Astrocyte (in vitro differentiated cells and primary cell): ENCODE results near the gene FAT1. TPM values are rescaled to one million over a fixed set of nuclear protein-coding genes. Genes with fewer than 3 reads are reported as not detected.

ENCODE experiments used
- DNase-seq: peaks from one replicate; pipeline ENCODE4 v3.0.0-alpha.2; 2010; ENCODE audit warnings: low read depth
- FAIRE-seq: peaks from 2 replicates; lab custom pipeline; 2011; peaks lifted over from hg19 to GRCh38; lab: Jason Lieb, UNC
- H2AFZ ChIP-seq: 2 replicates; pipeline ENCODE4 v1.6.0; 2012; ENCODE audit warnings: low read depth, low read length, inconsistent platforms
- H3K27ac ChIP-seq: 2 replicates; pipeline ENCODE4 v1.5.1; 2011; ENCODE audit warnings: low read depth, low read length, inconsistent platforms
- H3K27me3 ChIP-seq: 2 replicates; pipeline ENCODE4 v1.6.0; 2011; ENCODE audit warnings: low read length, inconsistent platforms; ENCODE audit not compliant: insufficient read depth
- H3K36me3 ChIP-seq: 2 replicates; pipeline ENCODE4 v1.5.1; 2011; ENCODE audit warnings: low read length, inconsistent platforms; ENCODE audit not compliant: insufficient read depth
- H3K4me1 ChIP-seq: 2 replicates; pipeline ENCODE4 v1.5.1; 2011; ENCODE audit warnings: low read length, inconsistent platforms; ENCODE audit not compliant: insufficient read depth
- H3K4me2 ChIP-seq: 2 replicates; pipeline ENCODE4 v1.6.0; 2012; ENCODE audit warnings: low read length, inconsistent platforms
- H3K4me3 ChIP-seq: 2 replicates; pipeline ENCODE4 v1.5.1; 2011; ENCODE audit warnings: low read depth, mild to moderate bottlenecking, low read length, inconsistent platforms; ENCODE audit not compliant: insufficient read depth
- H3K79me2 ChIP-seq: 2 replicates; pipeline ENCODE4 v1.6.0; 2012; ENCODE audit warnings: mild to moderate bottlenecking, low read length, inconsistent platforms; ENCODE audit not compliant: insufficient read depth
- H3K9ac ChIP-seq: 2 replicates; pipeline ENCODE4 v1.6.0; 2012; ENCODE audit warnings: mild to moderate bottlenecking, low read length, inconsistent platforms
- H3K9me3 ChIP-seq: 2 replicates; pipeline ENCODE4 v1.5.1; 2012; ENCODE audit warnings: low read depth, mild to moderate bottlenecking, low read length, inconsistent platforms; ENCODE audit not compliant: insufficient read depth
- H4K20me1 ChIP-seq: 2 replicates; pipeline ENCODE4 v1.6.0; 2012; ENCODE audit warnings: low read length, inconsistent platforms; ENCODE audit not compliant: insufficient read depth
- H3K27ac Mint-ChIP-seq: one replicate; pipeline ENCODE4 v1.8.0; 2021; ENCODE audit warnings: mild to moderate bottlenecking, mixed read lengths; ENCODE audit not compliant: unreplicated experiment
- H3K27me3 Mint-ChIP-seq: one replicate; pipeline ENCODE4 v1.8.0; 2021; ENCODE audit warnings: low read depth, mixed read lengths; ENCODE audit not compliant: unreplicated experiment
- H3K36me3 Mint-ChIP-seq: one replicate; pipeline ENCODE4 v1.8.0; 2021; ENCODE audit warnings: low read depth, mixed read lengths; ENCODE audit not compliant: unreplicated experiment
- H3K4me1 Mint-ChIP-seq: one replicate; pipeline ENCODE4 v1.8.0; 2021; ENCODE audit warnings: low read depth, mixed read lengths; ENCODE audit not compliant: unreplicated experiment
- H3K4me3 Mint-ChIP-seq: one replicate; pipeline ENCODE4 v1.8.0; 2021; ENCODE audit warnings: mild to moderate bottlenecking, moderate library complexity, mixed read lengths; ENCODE audit not compliant: unreplicated experiment
- H3K9me3 Mint-ChIP-seq: one replicate; pipeline ENCODE4 v1.8.0; 2021; ENCODE audit warnings: mild to moderate bottlenecking, mixed read lengths; ENCODE audit not compliant: unreplicated experiment
- EZH2 ChIP-seq: IDR thresholded peaks from 2 replicates; pipeline ENCODE4 v1.6.1; 2012; ENCODE audit warnings: mild to moderate bottlenecking, low read length, inconsistent platforms; ENCODE audit not compliant: insufficient read depth
- total RNA-seq: library from RNA; stranded (reverse); gene quantifications from 2 replicates; pipeline ENCODE4 v1.2.1, GENCODE V29; 2021
- TF ChIP-seq, protein P1 (sequence below): IDR thresholded peaks from 2 replicates; pipeline ENCODE4 v1.5.1; 2011; ENCODE audit warnings: low read depth, mild to moderate bottlenecking, inconsistent platforms, low read length, moderate library complexity; ENCODE audit not compliant: insufficient read depth

The FAT1 gene
- total RNA-seq, 1 donor from 2014 or later, result 590 TPM

DNA sequence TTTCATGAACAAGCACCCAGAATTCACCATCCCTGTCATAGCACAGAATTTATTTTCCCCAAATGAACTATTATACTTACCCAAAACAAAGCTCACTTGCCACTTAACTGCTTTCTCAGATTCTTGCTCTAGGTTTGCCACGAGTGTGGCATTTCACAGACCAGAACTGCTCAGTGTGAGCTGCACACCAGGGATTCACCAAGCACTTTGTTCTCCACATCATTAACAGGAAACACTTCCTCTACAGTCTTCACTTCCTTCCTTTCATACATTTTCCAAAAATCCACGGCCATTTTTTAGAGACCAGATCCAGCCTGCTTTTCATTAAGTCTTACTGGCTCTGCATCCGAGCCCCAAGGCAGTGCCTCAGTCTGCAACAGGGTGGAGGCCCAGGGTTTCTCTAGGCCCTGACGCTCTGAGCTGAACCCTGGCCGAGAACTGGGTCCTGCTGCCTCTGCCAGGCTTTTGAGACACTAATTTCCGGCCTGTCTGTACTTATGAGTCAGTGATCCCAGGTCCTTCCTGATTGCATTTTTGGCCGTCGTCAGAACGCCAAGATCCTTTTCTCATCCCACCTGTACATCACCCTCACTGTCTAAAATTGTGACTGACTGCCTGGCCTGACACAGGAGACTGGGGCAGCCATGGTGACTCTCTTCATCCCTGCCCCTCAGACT is 100.7 kb downstream of the FAT1 start:
- H3K4me1 Mint-ChIP-seq, result peaks cover 49% of the 10 kb centered on the region
- peak overlapping the region; percentile 54 for H3K27ac Mint-ChIP-seq
- no peak for TF ChIP-seq EZH2
- H2AFZ ChIP-seq, result no peak overlapping the region
- DNase-seq (peak; percentile 80), FAIRE-seq (peak; percentile 72)
- H3K9me3 Mint-ChIP-seq, result no peaks in the 10 kb centered on the region
- H3K4me1 ChIP-seq, result peaks cover 41% of the 10 kb centered on the region
- H3K27me3 Mint-ChIP-seq, result no peaks in the 10 kb centered on the region
- peak overlapping the region; percentile 77 for H3K27ac ChIP-seq
- no peaks in the 10 kb centered on the region for H3K9me3 ChIP-seq
- H4K20me1 ChIP-seq, result peaks cover 58% of the 10 kb centered on the region
- peak overlapping the region; percentile 1 for H3K4me3 ChIP-seq
- H3K79me2 ChIP-seq, result peaks cover 42% of the 10 kb centered on the region
- H3K36me3 ChIP-seq, result peaks cover 44% of the 10 kb centered on the region
- H3K4me2 ChIP-seq, result peak overlapping the region; percentile 70
- H3K4me3 Mint-ChIP-seq, result no peak overlapping the region
- H3K9ac ChIP-seq, result peak overlapping the region; percentile 59
- peaks cover 45% of the 10 kb centered on the region for H3K36me3 Mint-ChIP-seq
- H3K27me3 ChIP-seq, result no peaks in the 10 kb centered on the region

DNA sequence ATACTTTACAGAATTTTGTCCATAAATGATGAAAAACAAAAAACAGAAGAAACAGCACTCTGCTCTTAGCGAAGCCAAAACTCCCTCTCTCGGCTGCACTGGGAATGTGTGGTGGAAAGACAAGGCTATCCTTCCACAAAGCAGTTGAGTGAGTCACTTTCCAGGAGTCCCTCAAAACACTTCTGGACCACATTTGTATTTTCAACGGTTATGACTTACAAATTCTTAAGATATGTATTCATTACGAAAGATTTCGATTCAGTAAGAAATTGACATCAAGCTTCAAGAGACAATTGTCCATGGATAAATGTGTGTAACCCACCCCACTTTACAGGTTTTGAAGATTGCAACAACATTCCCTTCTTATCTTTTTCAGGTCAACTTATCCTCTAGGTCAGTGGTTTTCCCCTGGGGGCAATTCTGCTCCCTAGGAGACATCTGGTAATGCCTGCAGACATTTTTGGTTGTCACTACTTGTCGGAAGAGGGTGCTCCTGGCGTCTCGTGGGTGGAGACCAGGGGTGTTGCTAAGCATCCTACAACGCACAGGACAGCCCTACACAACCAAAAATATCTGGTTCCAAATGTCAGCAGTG is 101.6 kb downstream of the FAT1 start:
- no peak overlapping the region for H2AFZ ChIP-seq
- Mint-ChIP-seq H3K36me3 (peaks cover 38% of the 10 kb centered on the region), H3K4me1 (peaks cover 46% of the 10 kb centered on the region), H3K4me3 (no peak overlapping the region), H3K9me3 (no peaks in the 10 kb centered on the region), H3K27ac (peak overlapping the region; percentile 71), H3K27me3 (no peaks in the 10 kb centered on the region)
- peak overlapping the region; percentile 70 for H3K4me2 ChIP-seq
- H3K27ac ChIP-seq, result peak overlapping the region; percentile 77
- FAIRE-seq (peak; percentile 98), DNase-seq (peak; percentile 95)
- H3K79me2 ChIP-seq, result peaks cover 47% of the 10 kb centered on the region
- H4K20me1 ChIP-seq, result peaks cover 56% of the 10 kb centered on the region
- TF ChIP-seq, protein P1, sequence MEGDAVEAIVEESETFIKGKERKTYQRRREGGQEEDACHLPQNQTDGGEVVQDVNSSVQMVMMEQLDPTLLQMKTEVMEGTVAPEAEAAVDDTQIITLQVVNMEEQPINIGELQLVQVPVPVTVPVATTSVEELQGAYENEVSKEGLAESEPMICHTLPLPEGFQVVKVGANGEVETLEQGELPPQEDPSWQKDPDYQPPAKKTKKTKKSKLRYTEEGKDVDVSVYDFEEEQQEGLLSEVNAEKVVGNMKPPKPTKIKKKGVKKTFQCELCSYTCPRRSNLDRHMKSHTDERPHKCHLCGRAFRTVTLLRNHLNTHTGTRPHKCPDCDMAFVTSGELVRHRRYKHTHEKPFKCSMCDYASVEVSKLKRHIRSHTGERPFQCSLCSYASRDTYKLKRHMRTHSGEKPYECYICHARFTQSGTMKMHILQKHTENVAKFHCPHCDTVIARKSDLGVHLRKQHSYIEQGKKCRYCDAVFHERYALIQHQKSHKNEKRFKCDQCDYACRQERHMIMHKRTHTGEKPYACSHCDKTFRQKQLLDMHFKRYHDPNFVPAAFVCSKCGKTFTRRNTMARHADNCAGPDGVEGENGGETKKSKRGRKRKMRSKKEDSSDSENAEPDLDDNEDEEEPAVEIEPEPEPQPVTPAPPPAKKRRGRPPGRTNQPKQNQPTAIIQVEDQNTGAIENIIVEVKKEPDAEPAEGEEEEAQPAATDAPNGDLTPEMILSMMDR, result peak; percentile 71
- no peak for TF ChIP-seq EZH2
- no peak overlapping the region for H3K4me3 ChIP-seq
- H3K27me3 ChIP-seq, result no peaks in the 10 kb centered on the region
- peak overlapping the region; percentile 59 for H3K9ac ChIP-seq
- no peaks in the 10 kb centered on the region for H3K9me3 ChIP-seq
- peaks cover 41% of the 10 kb centered on the region for H3K4me1 ChIP-seq
- H3K36me3 ChIP-seq, result peaks cover 47% of the 10 kb centered on the region

DNA sequence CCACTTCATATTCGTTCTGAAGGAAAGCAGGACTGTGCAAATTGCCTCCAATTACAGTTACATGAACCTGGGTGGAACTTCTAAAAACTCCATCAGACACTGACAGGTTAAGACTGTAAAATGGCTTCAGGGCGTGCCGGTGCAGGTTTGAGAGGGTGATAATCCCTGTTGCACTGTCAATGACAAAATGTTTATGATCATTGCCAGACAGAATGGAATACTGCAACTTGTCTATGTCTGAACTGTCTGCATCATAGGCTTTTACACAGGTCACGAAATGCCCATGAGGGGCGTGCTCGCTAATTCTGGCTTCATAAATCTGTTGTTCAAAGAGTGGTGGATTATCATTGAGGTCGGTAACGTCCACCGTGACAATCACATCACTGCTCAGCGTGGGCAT is 104.6 kb downstream of the FAT1 start:
- no peak overlapping the region for H3K4me2 ChIP-seq
- H3K79me2 ChIP-seq, result peaks cover 67% of the 10 kb centered on the region
- H3K4me1 ChIP-seq, result peaks cover 30% of the 10 kb centered on the region
- H3K4me3 Mint-ChIP-seq, result no peak overlapping the region
- no peak for TF ChIP-seq EZH2
- TF ChIP-seq, protein P1, result no peak
- H3K36me3 Mint-ChIP-seq, result peaks cover 45% of the 10 kb centered on the region
- H3K27ac ChIP-seq, result no peak overlapping the region
- no peak overlapping the region for H3K27ac Mint-ChIP-seq
- DNase-seq (no peak), FAIRE-seq (no peak)
- H3K4me3 ChIP-seq, result no peak overlapping the region
- no peaks in the 10 kb centered on the region for H3K27me3 ChIP-seq
- H4K20me1 ChIP-seq, result peaks cover 76% of the 10 kb centered on the region
- no peaks in the 10 kb centered on the region for H3K9me3 ChIP-seq
- H3K36me3 ChIP-seq, result peaks cover 57% of the 10 kb centered on the region
- H2AFZ ChIP-seq, result no peak overlapping the region
- peaks cover 35% of the 10 kb centered on the region for H3K4me1 Mint-ChIP-seq
- H3K9ac ChIP-seq, result no peak overlapping the region
- H3K9me3 Mint-ChIP-seq, result no peaks in the 10 kb centered on the region
- H3K27me3 Mint-ChIP-seq, result no peaks in the 10 kb centered on the region
